Ramos (cell line): ENCODE measurements around the gene KDM2B.

Experiments
- in situ Hi-C: fragments of 300-500 bp; cut with MboI; formaldehyde crosslinking; loops from one replicate; pipeline ENCODE4 v1.14.3; 2022; ENCODE audit warnings: low sequenced_read_pairs; ENCODE audit not compliant: unreplicated experiment

Gene KDM2B

DNA sequence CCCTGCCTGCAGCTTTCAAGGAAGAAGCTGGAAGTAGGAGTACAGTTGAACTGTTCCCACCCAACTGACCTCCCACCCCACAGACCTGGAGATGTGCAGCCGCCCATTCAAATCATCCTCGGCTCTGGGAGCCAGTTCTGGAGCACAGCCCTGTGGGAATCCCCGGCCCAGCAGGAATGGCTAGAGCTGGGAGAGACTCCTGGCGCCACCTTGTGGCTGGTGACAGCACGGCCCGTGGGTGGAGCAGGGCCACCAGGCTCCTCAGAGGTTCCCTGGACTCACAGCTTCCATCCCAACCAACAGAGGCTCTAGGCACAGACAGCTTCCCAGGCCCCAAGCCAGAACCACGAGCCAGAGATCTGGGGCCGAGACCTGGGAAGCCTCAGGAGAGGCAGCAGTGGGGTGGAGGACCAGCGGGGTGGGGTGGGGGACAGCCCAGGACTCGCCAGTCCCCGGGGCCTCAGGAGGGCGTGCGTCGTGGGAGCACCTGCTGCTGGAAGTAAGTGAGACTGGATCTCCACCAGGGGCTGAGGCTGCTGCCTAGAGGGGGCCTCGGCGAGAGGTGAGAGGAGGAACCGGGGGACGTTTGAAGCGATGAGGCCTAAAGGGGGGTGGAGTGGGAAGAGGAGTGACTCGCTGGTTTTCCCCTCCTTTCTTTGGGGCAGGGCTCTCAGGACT is 137.5 kb downstream of the KDM2B start:
- in situ Hi-C loops = loop anchor here (10.0 kb wide), 1 partner anchor 99 kb away; no protein-coding TSS in a partner anchor

DNA sequence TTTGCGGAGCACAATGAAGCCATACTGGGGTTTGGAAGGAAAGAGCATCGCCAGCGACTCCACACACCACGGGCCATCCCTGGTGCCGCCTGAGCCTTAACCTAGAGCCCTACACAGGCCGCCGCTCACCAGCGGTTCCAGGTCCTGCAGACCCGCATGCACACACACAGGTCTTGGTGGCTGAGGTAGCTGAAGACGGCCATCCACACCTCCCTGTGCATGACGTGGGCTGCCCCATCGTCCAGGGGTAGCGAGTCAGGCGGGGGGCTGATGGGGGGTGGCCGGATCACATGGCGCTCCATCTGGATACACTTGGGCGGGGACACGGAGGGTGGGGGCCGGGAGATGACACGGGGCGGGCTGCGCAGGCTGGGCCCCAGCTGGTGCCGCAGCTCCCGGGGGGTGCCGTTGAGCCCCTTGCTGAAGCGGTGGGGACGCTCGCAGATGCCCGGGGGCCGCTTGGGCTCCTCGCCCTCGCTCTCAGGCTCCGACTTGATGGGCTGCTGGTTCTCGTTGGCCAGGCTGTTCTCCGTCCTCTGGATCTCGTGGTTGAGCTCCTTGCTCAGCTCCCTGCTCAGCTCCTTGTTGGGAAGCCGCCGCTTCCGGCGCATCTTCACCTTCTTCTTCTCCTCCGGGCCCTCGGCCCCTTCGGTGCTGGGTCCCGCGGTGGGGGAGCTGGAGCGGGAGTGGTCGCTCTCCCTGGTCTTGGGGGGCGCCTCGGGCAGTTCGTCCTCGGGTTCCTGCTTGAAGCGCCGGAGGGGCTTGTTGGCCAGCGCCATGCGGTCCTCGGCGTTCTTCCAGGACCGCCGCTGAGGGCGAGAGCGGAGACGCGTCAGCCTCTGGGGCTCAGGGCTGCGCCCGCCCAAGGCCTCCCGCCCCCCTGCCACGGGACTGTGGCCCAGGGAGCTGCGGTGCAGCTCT is 138.5 kb downstream of the KDM2B start:
- in situ Hi-C loops = loop anchor here (10.0 kb wide), 1 partner anchor 97 kb away; no protein-coding TSS in a partner anchor

DNA sequence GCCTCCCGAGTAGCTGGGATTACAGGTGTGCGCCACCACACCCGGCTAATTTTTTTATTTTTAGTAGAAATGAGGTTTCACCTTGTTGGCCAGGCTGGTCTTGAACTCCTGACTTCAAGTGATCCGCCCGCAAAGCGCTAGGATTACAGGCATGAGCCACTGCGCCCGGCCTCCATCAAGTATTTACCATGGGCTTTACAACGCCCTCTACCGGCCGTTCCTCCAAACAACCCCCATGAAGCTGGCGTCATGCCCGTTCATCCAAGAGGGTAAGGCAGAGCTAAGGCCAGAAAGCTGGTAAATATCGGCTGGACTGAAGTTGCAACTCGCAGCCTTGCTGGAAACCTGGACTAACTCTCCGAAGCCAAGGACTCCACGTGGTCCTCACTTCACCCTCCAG is 139.3 kb downstream of the KDM2B start:
- in situ Hi-C loops = loop anchor here (10.0 kb wide), 1 partner anchor 97 kb away; no protein-coding TSS in a partner anchor

DNA sequence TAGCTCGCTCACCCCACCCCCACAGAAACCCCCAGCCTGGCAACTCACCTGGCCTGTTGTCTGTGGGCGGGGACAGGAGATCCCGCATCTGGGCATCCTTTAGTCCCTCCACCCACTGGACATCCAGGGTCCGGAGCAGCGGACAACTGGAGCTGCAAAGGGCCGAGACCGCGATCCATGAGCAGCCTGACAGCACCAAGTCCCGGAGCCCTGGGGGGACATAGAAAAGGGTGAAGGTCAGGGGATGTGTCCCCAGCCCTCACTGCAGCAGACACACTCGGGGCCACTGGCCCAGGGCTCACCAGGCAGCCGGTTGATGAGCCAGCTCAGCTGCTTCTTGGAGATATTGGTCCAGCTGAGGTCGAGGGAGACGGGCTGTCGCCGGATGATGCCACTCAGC is 140.1 kb downstream of the KDM2B start:
- in situ Hi-C loops = loop anchor here (10.0 kb wide), 1 partner anchor 96 kb away; no protein-coding TSS in a partner anchor

DNA sequence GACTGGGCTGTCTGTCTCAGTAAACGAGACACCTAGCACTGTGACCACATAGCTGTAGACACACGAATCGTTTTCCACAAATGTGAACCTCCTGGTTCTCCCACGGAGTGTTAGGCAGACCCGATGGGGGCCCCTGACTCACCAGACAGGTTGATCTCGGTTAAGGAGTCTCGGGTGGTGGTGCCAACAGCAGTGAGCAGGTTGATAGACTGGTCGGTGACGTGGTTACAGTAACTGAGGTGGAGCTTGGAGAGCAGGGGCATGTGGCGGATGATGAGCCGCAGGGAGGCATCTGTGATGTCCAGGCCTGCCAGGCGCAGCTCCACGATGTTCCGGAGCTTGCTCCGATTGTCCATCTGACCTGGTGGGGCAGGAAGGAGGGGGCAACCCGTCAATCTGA is 141.1 kb downstream of the KDM2B start:
- in situ Hi-C loops = loop anchor here (10.0 kb wide), 1 partner anchor 95 kb away; no protein-coding TSS in a partner anchor

DNA sequence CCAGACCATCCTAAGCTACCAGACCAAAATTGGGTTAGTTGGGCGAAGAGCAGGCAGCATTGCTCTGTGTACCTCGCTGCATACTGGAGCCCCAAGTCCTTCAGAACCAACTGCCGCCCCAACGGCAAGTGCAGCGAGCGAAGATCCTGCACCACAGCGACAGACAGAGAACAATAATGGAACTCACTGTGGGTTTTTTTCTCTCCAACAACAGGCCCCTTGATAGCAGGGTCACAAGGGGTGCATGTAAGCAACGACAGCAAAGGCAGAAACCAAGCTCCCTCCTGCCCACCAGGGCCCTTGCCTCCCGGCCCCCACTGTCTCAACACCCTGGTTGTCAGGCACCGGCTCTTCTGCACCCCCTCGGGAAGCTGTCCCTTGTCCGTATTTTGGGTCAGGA is 141.9 kb downstream of the KDM2B start:
- in situ Hi-C loops = no loop called here

DNA sequence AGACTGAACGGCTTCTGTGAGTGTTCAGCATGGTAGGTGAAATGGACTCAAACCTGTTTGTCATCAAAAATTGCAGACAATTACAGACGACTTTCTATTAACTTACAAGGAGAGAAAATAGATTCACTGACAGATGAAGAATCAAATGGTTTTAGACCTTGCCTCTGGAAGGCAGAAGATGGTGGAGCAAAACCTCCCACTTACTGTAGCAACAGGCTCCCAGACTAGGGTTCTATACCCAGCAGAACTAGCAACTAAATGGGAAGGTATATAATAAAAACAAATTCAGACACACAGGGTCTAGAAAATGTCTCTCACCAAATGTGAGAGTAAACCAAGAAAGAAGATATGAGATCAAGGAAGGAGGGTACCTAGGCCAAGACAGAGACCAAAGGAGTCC is 144.1 kb downstream of the KDM2B start:
- in situ Hi-C loops = no loop called here

DNA sequence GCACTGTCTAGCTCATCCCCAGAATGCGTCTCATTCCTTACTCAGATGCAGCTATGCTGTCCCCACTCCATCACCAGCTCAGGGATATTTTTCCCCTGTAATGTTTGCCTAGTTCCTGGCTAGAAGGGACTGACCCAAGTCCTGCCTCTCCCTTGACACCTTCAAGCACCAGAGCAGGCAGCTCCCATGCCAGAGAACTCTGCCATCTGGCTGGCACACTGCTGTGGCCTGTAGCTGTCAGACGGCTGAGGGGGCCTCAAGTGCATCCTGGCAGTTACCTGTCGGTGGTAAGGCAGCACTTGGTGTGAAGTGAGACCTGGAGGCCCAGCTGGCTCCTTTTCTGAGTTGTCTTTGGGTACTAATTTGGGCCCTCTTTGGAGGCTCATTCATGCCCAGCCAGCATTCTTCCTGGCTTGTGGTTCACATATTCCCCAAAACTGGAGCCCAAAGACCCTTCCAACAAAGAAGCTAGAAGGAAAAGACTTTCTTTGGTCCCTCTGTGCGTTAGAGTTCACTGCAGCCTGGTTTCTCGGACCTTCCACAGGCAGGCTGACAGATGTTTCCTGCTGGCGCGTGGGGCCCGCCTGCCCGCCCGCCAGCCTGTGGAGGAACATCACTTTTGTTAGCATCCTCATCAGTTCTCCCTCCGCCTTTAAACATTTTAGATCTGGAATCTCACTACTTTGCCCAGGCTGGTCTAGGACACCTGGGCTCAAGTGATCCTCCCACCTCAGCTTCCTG is 147.9 kb downstream of the KDM2B start:
- in situ Hi-C loops = no loop called here

DNA sequence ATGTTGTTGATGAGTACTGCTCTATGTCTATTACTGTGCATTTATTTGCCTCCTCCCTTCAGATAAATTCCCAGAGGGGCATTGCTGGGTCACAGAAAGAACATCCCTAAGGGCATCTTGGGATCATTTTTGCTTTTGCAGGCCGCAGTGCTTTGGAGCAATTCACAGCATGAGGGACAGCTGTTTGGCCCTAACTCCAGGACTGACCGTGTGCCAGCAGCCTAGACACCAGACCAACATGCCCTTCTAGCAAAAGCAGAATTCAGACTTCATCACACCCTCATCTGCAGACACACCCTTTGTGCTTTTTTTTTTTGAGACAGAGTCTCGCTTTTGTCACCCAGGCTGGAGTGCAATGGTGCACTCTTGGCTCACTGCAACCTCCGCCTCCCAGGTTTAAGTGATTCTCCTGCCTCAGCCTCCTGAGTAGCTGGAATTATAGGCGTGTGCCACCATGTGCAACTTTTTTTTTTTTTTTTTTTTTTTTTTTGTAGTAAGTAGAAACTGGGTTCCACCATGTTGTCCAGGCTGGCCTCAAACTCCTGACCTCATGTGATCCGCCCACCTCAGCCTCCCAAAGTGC is 149.9 kb downstream of the KDM2B start:
- in situ Hi-C loops = no loop called here

DNA sequence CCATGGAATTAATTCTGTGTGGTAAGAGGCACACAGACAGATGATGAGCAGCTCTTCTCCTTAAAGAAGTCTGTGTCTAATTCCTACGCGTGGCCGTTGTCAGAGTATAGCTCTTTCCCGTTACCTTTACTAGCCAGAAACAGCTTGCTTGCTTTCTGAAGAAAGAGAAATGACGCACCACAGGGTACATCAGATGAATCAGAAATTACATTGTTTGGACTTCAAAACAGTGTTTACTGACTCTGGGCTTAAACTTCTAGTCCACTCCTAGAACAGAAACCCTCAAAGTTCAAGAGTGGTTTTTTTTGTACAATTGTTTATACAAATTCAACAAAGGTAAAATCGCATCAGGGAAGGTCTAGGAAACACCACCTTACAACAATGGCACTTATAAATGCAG is 151.9 kb downstream of the KDM2B start:
- in situ Hi-C loops = no loop called here

DNA sequence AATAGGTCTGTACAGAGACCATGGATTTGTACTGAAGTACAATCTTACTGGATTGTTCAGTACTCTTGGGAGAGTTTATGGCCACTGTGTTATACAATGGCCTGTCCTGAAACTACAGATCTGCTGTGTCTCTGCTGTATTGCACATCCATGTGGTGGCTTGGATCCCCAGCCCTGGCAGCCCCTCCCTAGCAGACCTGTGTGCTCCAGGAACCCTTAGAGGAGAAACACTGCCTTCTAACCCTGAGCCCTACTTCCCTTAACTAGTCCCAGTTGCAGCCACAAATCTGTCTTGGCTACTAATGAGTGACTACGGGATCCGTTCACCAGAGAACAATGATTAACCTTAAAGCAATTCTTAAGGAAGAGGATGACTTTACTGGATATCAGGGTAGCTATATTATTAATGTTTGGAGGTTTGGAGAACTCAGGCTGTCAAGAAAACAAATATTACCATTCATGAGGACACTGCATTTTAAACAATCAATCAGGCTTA is 153.2 kb downstream of the KDM2B start:
- in situ Hi-C loops = no loop called here

DNA sequence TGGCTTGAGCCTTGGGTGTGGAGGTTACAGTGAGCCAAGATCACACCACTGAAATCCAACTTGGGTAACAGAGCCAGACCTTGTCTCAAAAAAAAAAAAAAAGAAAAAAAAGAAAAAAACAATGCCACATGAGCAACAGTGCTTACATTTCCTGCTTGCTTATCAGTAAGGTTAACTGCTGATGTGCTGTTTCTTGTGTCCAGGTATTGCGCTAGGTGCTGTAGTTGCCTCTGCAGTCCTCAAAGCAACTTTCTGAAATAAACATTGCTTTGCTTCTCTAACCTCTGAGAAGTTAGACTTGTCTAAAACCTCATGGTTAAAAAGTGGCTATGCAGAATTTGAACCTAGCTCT is 156.2 kb downstream of the KDM2B start:
- in situ Hi-C loops = no loop called here

DNA sequence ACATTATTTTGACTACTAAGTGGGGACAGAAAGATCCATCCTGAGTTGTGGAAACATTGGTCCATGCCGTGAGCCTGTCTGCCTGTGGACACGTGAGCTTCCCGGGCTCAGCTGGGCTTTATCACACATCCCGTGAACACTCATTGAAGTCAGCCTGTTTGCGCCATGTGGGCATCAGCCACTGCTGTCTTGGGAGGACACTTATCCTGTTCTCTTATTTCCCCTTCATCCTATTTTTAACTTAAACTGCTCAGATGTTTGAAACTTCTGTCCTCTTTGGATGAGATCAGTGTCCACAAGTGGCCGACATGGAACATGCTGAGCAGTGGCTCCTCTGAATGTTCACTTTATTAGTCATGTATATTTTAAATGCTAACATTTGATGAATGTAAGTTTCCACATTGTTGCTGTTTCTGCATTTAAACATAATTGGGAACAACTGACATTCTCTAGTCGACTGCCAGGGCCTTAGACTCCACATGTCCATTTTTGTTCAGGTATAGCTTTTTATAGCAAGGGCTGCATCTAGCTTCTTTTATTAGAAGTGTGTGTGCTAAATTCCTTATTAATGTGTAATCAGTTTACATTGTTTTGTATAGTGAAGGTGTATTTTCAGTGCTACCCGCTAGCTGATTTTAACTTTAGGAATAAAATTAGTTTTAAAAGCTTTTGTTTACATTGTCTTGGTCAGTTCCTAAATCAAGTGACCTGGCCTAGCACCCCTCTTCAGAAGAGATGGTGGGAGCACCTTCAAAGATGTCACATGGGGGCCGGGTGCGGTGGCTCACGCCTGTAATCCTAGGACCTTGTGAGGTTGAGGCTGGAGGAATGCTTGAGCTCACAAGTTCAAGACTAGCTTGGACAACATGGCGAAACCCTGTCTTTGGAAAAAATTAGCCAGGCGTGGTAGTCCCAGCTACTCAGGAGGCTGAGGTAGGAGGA is 156.9 kb downstream of the KDM2B start:
- in situ Hi-C loops = no loop called here

DNA sequence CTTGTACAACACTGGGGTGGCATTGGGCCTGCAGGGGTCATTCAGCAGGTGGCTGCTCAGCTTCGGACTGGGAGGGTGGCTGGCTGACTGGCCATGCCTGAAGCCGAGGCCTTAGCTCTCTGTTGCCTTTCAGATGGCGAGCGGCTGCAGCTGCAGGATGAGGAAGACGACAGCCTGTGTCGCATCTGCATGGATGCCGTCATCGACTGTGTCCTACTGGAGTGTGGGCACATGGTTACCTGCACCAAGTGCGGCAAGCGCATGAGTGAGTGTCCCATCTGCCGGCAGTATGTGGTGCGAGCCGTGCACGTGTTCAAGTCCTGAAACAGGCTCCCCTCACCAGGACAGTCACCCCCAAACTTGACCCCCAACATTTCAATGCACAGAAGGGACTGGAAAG is 157.6 kb downstream of the KDM2B start:
- in situ Hi-C loops = no loop called here

DNA sequence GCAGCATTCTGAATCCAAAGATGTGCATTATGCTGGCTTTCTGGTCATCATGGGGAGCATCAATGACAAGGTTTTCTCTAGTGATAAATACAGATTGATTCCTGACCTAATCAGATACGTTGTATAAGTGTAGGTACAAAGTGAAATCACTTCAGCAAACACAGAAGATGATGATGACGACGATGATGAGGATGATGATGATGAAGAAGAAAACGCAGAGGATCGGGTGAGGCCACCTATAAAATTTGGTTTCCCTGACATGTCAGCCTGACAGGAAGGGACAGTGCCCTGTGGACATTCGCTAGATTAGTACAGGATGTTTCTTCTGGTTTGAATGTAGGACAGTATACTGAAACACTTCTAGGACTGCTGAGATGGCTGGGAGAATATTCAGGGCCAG is 160.7 kb downstream of the KDM2B start:
- in situ Hi-C loops = no loop called here

DNA sequence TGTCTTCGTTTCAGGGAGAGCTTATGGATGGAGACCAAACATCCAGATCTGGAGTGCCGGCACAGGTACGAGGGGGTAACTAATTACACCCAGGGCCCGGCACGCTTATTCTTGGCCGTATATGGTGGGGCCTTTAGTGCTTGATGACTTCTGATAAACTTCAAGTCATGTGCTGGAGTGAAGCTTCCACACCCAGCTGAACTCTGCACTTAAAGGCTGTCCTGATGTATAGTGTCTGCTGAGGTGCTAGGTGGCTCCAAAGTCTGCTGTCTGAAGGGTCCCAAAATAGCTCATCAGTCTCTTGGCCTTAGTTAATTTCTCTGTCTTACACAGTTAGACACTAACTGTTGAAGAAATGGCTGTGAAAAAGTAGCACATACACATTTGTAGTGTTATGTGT is 163.0 kb downstream of the KDM2B start:
- in situ Hi-C loops = no loop called here

DNA sequence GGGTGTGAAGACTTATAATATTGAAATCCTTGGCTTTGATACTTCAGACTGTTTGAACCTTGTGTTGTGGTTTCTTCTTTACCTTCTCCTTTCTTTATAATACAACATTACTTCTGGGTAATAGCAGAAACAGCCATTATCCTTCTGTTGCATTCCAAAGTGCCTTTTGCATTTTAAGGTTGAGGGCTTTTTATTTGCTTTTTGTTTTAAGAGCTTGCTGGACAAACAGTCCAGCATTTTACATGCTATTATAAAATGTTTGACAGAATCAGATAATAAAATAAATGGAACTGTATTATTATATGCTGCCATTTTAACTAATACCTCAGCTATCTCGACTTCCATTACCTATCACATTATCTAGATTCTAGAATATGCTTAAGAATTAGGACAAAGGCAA is 166.9 kb downstream of the KDM2B start:
- in situ Hi-C loops = no loop called here

DNA sequence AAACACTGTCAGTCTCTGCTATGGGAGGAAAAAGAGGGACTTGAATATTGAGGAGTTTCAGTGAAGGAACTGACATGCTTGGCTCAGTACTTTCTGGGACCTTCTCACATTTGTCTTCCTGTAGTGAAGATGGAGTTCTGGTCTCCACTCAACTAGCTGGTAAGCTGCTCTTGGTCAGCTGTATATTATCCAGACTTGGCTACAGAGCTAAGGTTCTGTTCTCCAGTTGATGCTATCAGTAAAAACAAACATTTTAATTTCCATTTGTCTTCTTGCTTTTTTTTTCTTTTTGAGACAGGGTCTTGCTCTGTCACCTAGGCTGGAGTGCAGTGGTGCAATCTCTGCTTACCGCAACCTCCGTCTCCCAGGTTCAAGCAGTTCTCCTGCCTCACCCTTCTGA is 175.6 kb downstream of the KDM2B start:
- in situ Hi-C loops = no loop called here

DNA sequence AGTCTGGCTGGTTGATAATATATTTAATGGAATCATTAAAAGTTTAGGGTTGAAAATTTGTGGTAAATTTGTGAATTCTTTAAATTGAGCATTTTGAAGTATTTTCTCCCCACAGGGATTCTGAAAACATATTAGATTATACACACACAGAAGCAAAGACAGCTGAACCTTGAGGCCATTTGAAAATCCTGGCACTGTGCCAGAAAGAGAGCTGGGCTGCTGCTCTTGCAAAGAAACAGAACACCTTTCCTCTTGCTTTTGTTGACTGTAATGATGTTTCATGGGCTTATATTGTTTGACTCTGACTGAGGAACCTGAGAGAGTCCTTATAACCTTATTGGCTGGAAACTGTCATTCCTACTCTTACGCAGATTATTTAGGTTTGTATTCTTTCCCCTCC is 176.1 kb downstream of the KDM2B start:
- in situ Hi-C loops = no loop called here
